ENCODE data around the gene NSFL1C. TPM values are rescaled to one million over a fixed set of nuclear protein-coding genes. Genes with fewer than 3 reads are reported as not detected.
"Not testable (repeated sequence)": the region's sequence is repeated elsewhere in the genome, so short reads cannot be mapped to it uniquely, and the experiment has no call there.

Gene NSFL1C
- polyA plus RNA-seq (2012; ENCODE audit: insufficient read depth, insufficient read length), result 126 TPM

- H3K4me3 ChIP-seq (ENCODE audit: low read length), result peak within 1 kb of the TSS; percentile 83
- DNase-seq (ENCODE audit: low read depth, low spot score), result peak; percentile 88
Observed at GRCh38 chr20:1466211-1467081, at the start of gene NSFL1C. TSS of gene NSFL1C (minus strand) at chr20:1466849. CDS start at chr20:1466824, 25 bp downstream.

DNA sequence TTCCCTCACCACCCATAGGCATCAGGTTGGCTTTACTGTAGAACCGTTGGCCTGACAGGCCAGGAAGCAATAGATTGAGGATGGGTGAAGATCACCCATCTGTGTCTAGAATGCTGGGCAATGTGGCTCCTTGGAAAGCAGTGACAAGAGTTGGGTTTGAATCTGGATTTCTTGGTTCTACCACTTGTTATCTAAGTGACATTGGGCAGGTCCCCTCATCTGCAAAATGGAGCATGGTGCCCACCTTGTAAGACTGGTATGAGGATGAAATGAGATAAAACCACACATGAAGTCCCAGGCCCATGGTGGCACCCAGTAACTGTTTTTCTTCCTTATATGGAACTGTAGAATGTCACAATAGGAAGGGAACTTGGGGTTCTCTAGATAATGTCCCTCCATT is 47.2 kb upstream of the NSFL1C start:
- no peak for DNase-seq (ENCODE audit: low read depth, low spot score)
- no peak overlapping the region for H3K4me3 ChIP-seq (ENCODE audit: low read length)

- peak; percentile 19 for DNase-seq (ENCODE audit: low read depth, low spot score)
- no peak overlapping the region for H3K4me3 ChIP-seq (ENCODE audit: low read length)
Observed at GRCh38 chr20:1509237-1509636, 42.6 kb upstream of the NSFL1C start.

GRCh38 chr20:1508574-1508973 is 41.9 kb upstream of the NSFL1C start:
- DNase-seq (ENCODE audit: low read depth, low spot score), result no peak
- H3K4me3 ChIP-seq (ENCODE audit: low read length), result no peak overlapping the region

DNA sequence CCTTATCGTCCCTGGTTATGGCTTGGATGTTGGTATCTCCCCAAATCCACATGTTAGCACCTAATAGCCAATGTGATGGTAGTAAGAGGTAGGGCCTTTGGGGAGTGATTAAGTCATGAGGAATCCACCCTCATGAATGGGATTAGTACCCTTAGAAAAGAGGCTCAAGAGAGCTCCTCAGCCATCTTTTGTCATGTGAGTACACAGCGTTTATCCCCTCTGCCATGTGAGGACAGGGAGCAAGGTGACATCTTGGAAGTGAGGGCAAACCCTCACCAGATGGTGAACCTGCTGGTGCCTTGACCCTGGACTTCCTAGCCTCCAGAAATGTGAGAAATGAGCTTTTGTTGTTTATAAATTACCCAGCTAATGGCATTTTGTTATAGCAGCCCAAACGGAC is 40.6 kb upstream of the NSFL1C start:
- H3K4me3 ChIP-seq (ENCODE audit: low read length), result no peak overlapping the region
- DNase-seq (ENCODE audit: low read depth, low spot score), result no peak

GRCh38 chr20:1505871-1506270 is 39.2 kb upstream of the NSFL1C start:
- H3K4me3 ChIP-seq (ENCODE audit: low read length), result no peak overlapping the region
- no peak for DNase-seq (ENCODE audit: low read depth, low spot score)

- H3K4me3 ChIP-seq (ENCODE audit: low read length), result no peak overlapping the region
- DNase-seq (ENCODE audit: low read depth, low spot score), result no peak
Observed at GRCh38 chr20:1505361-1505760, 38.7 kb upstream of the NSFL1C start.

DNA sequence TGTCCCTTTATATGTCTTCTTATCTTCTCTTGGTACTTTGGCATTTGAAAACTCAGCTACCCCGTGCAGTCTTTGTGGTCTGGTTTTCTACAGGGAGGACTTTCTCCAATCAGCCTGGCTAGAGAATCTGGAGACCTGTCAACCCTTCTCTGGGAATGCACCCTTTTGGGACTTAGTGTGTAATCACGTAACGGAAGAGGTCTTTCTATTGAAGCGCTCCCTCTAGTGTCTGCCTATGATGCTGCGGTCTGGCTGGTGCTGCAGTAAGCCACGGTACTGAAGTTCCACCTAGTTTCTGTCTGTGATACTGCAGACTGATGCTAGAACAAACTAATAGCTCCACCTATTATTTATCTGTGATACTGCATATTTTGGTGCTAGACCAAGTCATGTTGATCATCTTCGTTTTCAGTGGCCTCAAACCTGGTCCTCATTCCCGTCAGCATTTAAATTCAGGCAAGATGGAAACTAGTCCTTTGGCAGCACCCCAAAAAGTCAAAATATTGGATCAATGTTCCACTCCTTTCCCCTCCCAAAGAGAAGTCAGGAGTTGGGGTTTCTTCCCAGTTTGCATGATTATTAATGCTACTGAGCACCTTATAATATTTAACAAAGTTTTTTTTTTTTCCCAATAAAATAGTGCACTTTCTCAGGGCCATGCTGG is 37.0 kb upstream of the NSFL1C start:
- no peak overlapping the region for H3K4me3 ChIP-seq (ENCODE audit: low read length)
- DNase-seq (ENCODE audit: low read depth, low spot score), result peak; percentile 92

GRCh38 chr20:1500496-1500895 is 33.8 kb upstream of the NSFL1C start:
- no peak for DNase-seq (ENCODE audit: low read depth, low spot score)
- no peak overlapping the region for H3K4me3 ChIP-seq (ENCODE audit: low read length)

GRCh38 chr20:1499528-1500420 is 33.1 kb upstream of the NSFL1C start:
- no peak overlapping the region for H3K4me3 ChIP-seq (ENCODE audit: low read length)
- DNase-seq (ENCODE audit: low read depth, low spot score), result no peak

- H3K4me3 ChIP-seq (ENCODE audit: low read length); DNase-seq (ENCODE audit: low read depth, low spot score): not testable (repeated sequence)
Observed at GRCh38 chr20:1497371-1497770, 30.7 kb upstream of the NSFL1C start.

- no peak overlapping the region for H3K4me3 ChIP-seq (ENCODE audit: low read length)
- no peak for DNase-seq (ENCODE audit: low read depth, low spot score)
Observed at GRCh38 chr20:1496930-1497329, 30.3 kb upstream of the NSFL1C start.

DNA sequence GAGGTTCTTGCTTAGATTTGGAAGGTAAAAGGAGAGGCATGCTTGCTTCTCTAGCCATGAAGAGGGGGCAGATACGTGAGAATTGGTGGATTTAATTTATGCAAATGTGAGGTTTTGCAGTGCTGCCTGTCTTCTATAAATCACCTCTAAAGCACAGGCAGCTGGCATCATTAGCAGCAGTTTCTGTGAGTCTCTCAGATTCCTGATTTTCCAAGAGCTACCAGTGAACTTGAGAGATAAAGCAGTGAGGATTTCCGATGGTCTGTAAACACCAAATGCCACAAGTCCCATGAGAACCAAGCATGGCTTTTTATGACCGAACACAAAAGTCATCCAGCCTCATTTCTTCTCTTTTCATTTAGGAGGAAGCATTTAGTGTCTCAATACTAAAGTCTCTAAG is 27.8 kb upstream of the NSFL1C start:
- no peak for DNase-seq (ENCODE audit: low read depth, low spot score)
- no peak overlapping the region for H3K4me3 ChIP-seq (ENCODE audit: low read length)

DNA sequence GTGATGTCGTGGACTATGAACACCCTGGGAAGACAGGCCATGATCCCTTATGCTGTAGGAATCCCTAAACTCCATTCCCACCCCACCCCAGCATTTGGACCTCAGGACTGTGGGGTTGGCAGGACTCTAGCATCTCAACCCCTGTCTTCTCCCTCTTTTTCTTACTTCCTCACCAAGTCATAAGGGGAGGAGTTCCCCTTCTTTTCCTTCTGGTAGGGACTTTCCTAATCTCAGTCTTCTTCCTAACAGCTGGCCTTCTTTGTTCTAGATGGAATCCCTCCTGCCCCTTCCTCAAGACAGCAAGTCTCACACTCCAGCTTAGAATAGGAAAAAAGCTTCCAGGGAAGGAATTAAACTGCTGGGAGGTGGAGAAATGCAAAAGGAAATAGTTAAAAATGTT is 26.9 kb upstream of the NSFL1C start:
- no peak for DNase-seq (ENCODE audit: low read depth, low spot score)
- no peak overlapping the region for H3K4me3 ChIP-seq (ENCODE audit: low read length)

GRCh38 chr20:1491860-1492642 is 25.4 kb upstream of the NSFL1C start:
- H3K4me3 ChIP-seq (ENCODE audit: low read length), result no peak overlapping the region
- DNase-seq (ENCODE audit: low read depth, low spot score), result no peak

DNA sequence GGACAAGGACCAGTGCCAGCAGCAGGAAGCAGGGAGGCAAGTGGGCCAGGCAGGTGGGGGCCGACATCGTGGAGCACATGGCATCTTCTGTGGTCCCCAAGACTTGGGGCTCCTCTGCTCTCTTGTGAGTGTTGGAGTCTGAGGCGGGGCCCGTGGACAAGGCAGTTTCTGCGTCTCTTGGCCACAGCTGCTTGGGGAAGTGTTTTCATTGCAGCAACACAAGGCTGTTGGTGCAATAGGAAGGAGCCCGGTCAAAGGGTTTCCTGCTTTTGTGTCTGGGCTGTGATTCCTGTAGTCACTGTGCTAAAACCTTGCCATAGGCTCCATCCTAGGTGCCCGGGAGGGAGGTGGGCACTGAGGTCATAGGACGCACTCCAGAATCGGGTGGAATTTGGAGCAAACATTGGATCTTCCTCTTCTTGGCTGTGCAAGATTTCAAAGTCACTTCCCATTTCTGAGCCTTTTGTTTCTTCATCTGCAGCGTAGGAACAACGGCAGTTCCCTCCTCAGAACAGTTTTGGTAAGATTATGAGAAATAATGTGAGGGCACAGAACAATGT is 24.7 kb upstream of the NSFL1C start, which contains the start of gene SIRPB2:
Gene SIRPB2, minus strand, starts transcription at position 140 of the 560 bp plus-strand sequence. Its CDS starts 61 bp downstream, at position 79.
- H3K4me3 ChIP-seq (ENCODE audit: low read length), result no peak within 1 kb of the TSS

GRCh38 chr20:1490643-1491195 is 24.1 kb upstream of the NSFL1C start:
- no peak overlapping the region for H3K4me3 ChIP-seq (ENCODE audit: low read length)

More for the DNA sequence above, 24.7 kb upstream of the NSFL1C start, which contains the start of gene SIRPB2:
- DNase-seq (ENCODE audit: low read depth, low spot score), result no peak

More at GRCh38 chr20:1490643-1491195, 24.1 kb upstream of the NSFL1C start:
- DNase-seq (ENCODE audit: low read depth, low spot score), result no peak

All from Jurkat, Clone E6-1 (cell line).